ENCODE results near the gene GSDMA. TPM values are rescaled to one million over a fixed set of nuclear protein-coding genes. Genes with fewer than 3 reads are reported as not detected.
"Not testable (repeated sequence)": the region's sequence is repeated elsewhere in the genome, so short reads cannot be mapped to it uniquely, and the experiment has no call there.

Gene GSDMA
- polyA plus RNA-seq, 3 donors: 0.64 to 2.8 (median 2.5) TPM

- no peak for DNase-seq (ENCODE audit: extremely low read depth in 1 of 11, low read depth in 9 of 11, low spot score in 4 of 11)
Observed at GRCh38 chr17:39927929-39928857, 34.6 kb upstream of the GSDMA start.

GRCh38 chr17:39928858-39929645 lies 33.8 kb upstream of the GSDMA start:
- no peak for DNase-seq (ENCODE audit: extremely low read depth in 1 of 11, low read depth in 9 of 11, low spot score in 4 of 11)

DNA sequence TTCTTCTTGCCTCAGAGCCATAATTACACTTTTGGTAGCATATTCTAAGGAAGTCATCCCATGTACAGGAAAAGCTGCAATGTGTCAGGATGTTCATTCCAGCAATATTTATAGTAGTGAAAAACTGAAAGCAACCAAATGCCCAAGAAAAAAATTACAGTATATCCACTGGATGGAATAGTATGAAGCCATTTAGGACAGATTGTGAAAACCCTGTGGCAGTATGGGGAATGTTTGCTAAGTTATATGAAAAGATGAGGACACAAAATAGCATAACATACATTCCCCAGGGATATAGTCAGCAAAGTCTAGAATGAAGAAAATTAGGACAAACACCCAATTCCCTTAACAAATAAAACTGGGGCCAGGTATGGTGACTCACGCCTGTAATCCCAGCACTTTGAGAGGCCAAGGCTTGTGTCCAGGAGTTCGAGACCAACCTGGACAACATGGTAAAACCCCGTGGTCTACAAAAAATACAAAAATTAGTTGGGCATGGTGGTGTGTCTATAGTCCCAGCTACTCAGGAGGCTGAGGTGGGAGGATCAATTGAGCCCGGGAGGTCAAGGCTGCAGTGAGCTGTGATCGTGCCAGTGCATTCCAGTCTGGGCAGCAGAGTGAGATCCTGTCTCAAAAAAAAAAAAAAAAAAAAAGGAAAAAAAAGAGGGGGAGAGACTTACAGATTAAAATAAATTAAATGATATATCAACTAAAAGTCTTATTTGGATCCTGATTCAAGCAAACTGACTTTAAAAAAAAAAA lies 33.0 kb upstream of the GSDMA start:
- DNase-seq (ENCODE audit: extremely low read depth in 1 of 11, low read depth in 9 of 11, low spot score in 4 of 11): no peak

- no peak for DNase-seq (ENCODE audit: extremely low read depth in 1 of 11, low read depth in 9 of 11, low spot score in 4 of 11)
Observed at GRCh38 chr17:39933912-39934311, 28.9 kb upstream of the GSDMA start.

GRCh38 chr17:39934324-39934723 lies 28.5 kb upstream of the GSDMA start:
- no peak for DNase-seq (ENCODE audit: extremely low read depth in 1 of 11, low read depth in 9 of 11, low spot score in 4 of 11)

GRCh38 chr17:39935909-39936308 lies 26.9 kb upstream of the GSDMA start:
- DNase-seq (ENCODE audit: extremely low read depth in 1 of 11, low read depth in 9 of 11, low spot score in 4 of 11): no peak

- peak in 1 of 11 donors; percentile 71 for DNase-seq (ENCODE audit: extremely low read depth in 1 of 11, low read depth in 9 of 11, low spot score in 4 of 11)
Observed at GRCh38 chr17:39937447-39937846, 25.4 kb upstream of the GSDMA start.

DNA sequence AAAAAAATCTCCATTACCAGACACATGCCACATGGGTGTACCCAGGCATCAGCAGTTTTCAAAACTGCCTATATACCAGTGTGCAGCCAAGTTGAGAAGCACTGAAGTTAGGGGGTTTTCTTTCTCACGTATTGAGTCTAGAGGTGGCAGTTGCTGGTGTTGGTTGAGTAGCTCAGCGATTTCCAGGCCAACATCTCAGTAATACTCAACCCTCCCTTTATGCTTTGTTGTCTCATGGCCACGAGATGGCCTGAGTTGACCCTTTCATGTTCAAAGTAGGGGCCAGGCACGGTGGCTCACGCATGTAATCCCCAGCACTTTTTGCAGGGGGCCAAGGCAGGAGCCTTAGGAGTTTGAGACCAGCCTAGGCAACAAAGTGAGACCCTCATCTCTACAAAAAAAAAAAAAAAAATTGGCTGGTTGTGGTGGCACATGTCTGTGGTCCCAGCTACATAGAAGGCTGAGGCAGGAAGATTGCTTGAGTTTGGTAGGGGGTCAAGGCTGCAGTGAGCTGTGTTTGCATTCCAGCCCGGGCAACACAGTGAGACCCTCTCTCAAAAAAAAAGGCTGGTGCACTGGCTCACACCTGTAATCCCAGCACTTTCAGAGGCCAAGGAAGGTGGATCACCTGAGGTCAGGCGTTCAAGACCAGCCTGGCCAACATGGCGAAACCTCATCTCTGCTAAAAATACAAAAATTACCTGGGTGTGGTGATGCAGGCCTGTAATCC lies 24.5 kb upstream of the GSDMA start:
- no peak for DNase-seq (ENCODE audit: extremely low read depth in 1 of 11, low read depth in 9 of 11, low spot score in 4 of 11)

DNA sequence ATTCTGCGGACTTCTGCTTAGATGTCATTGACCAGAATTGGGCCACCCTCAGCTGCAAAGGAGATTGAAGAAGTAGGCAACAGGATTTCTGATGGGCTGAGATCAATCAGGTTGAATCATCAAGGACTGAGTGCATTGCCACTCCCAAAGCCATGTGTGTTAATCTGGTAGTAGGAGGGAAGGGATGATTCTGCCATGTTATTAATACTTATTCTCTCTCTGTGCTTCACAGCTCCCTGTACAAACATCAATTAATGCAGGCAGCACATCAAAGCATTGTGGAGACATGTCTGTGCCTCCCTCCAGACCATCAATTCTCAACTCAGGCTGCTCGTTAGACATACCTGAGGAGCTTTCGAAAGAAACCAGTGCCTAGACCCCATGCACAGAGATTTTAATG lies 23.7 kb upstream of the GSDMA start:
- no peak for DNase-seq (ENCODE audit: extremely low read depth in 1 of 11, low read depth in 9 of 11, low spot score in 4 of 11)

DNA sequence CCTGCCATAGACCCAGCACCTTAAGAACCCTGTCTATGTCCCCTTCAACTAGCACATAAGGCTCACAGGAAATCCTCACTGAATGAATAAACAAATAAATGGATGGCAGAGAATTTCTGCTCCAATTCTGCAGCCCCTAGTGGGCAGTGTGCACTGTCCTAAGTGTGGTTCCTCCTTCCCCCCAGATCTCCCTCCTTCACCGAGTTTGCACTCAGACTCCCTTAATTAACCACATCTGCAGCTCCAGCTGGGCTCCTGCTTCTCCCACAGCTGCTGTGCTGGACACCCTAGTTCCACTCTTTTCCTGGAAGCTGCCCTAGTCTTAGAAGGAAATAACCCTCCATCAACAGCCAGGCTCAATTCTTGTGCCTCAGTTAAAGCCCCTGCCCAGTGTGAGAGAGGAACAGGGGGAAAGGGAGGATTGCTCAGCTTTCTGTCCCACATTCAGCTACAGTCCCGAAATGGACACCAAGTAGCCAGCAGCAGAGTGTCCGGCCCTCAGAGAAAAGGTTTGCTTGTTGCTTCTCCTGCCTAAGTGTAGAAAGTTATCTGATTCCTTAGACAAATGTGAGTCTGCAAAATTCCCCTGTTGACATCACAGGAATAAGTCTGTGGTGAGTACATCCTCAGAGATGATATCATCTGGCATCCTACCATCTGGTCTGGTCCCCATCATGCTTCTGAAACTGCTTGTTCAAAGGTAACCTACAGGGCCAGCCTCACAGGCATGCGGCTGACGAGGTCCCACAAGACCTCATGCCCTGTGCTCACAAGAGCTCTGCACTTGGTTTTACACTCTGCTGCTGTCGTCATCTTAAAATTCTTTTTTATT lies 23.0 kb upstream of the GSDMA start:
- DNase-seq (ENCODE audit: extremely low read depth in 1 of 11, low read depth in 9 of 11, low spot score in 4 of 11): peak in 4 of 11 donors; percentile 71 to 79 (median 74)

GRCh38 chr17:39943702-39944392 lies 19.0 kb upstream of the GSDMA start:
- DNase-seq (ENCODE audit: extremely low read depth in 1 of 11, low read depth in 9 of 11, low spot score in 4 of 11): no peak

DNA sequence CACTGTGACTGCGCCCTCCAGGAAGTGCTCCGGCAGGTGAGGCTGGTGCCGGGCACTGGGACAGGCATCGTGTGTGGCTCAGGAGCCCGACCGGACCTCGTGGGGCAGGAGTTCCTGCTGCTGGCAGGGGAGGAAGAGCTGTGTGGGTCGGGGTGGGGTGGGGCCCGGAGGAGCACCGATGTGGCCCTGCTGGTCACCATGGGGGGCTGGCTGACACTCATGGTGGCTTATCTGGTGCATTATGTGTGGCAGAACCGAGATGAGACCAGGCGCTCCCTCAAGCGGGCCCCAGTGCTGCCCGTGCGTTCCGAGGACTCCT lies 18.5 kb upstream of the GSDMA start:
- DNase-seq (ENCODE audit: extremely low read depth in 1 of 11, low read depth in 9 of 11, low spot score in 4 of 11): no peak

DNA sequence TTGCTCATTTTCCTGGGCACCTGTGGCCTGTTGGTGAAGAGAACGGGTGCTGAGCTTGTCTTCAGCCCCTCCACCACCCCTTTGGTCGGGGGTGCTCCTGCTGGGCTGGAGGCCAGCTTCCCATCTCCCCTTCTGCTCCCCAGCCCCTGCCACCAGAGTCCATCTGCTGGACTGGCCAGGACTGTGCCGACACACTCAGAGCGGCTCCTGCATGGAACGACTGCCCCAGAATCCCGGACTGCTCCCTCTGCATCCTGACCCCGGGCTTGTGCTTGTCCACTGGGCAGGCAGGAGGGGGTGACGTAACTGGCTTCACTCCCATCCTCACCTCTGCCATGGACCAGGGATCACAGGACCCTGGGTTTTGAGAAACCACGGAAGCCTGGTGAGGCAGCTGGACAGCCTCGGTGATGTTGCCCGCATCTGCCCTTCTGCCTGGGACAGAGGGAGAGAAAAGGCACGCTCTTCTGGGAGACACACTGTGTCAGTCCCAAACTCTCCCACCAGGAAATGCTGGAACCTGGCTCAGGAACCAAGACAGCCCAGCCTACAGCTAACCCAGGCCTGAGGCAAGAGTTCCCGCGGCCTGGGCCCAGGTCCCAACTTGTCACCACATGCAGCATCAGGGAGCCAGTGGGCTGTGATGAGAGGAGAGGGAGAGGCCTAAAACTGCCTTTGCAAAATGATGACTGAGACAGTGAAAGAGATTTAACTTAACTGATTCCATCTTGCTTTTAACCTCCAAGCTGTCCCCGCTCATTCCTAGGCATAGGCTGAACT lies 16.1 kb upstream of the GSDMA start:
- no peak for DNase-seq (ENCODE audit: extremely low read depth in 1 of 11, low read depth in 9 of 11, low spot score in 4 of 11)

GRCh38 chr17:39948489-39948828 lies 14.3 kb upstream of the GSDMA start:
- DNase-seq (ENCODE audit: extremely low read depth in 1 of 11, low read depth in 9 of 11, low spot score in 4 of 11): not testable (repeated sequence)

GRCh38 chr17:39949028-39949427 lies 13.8 kb upstream of the GSDMA start:
- DNase-seq (ENCODE audit: extremely low read depth in 1 of 11, low read depth in 9 of 11, low spot score in 4 of 11): no peak

- no peak for DNase-seq (ENCODE audit: extremely low read depth in 1 of 11, low read depth in 9 of 11, low spot score in 4 of 11)
Observed at GRCh38 chr17:39950871-39951348, 11.9 kb upstream of the GSDMA start.
